Hepatocyte (in vitro differentiated cells): ENCODE results near the gene SLC39A1. TPM values are rescaled to one million over a fixed set of nuclear protein-coding genes. Genes with fewer than 3 reads are reported as not detected.
"Not testable (repeated sequence)": the region's sequence is repeated elsewhere in the genome, so short reads cannot be mapped to it uniquely, and the experiment has no call there.

ENCODE experiments used
- DNase-seq: peaks from one replicate; pipeline ENCODE4 v3.0.0-alpha.2; 2016; ENCODE audit warnings: low spot score
- H2AFZ ChIP-seq: fragments of 200-600 bp; sonication (generic); 2 replicates; pipeline ENCODE4 v1.6.0; 2016; ENCODE audit warnings: antibody characterized with exemption, mild to moderate bottlenecking
- H3K27ac ChIP-seq: fragments of 200-600 bp; sonication (generic); 2 replicates; pipeline ENCODE4 v1.5.1; 2016; ENCODE audit warnings: mild to moderate bottlenecking
- H3K27me3 ChIP-seq: fragments of 200-600 bp; sonication (generic); 2 replicates; pipeline ENCODE4 v1.6.1; 2016
- H3K36me3 ChIP-seq: fragments of 200-600 bp; sonication (generic); replicated peaks from 2 replicates; pipeline ENCODE4 v1.5.1; 2016; ENCODE audit warnings: low read depth; ENCODE audit not compliant: insufficient read depth
- H3K4me1 ChIP-seq: fragments of 200-600 bp; sonication (generic); 2 replicates; pipeline ENCODE4 v1.5.1; 2016; ENCODE audit warnings: mild to moderate bottlenecking, moderate library complexity; ENCODE audit not compliant: insufficient read depth
- H3K4me2 ChIP-seq: fragments of 200-600 bp; sonication (generic); 2 replicates; pipeline ENCODE4 v1.6.0; 2016
- H3K4me3 ChIP-seq: fragments of 200-600 bp; sonication (generic); 2 replicates; pipeline ENCODE4 v1.5.1; 2016; ENCODE audit warnings: mild to moderate bottlenecking
- H3K79me2 ChIP-seq: fragments of 200-600 bp; sonication (generic); 2 replicates; pipeline ENCODE4 v1.6.0; 2017; ENCODE audit warnings: mild to moderate bottlenecking
- H3K9me2 ChIP-seq: fragments of 200-600 bp; sonication (generic); replicated peaks from 2 replicates; pipeline ENCODE4 v1.6.0; 2017; ENCODE audit warnings: mild to moderate bottlenecking; ENCODE audit not compliant: insufficient read depth
- H3K9me3 ChIP-seq: fragments of 200-600 bp; sonication (generic); 2 replicates; pipeline ENCODE4 v1.5.1; 2016; ENCODE audit warnings: low read depth, mild to moderate bottlenecking
- H4K20me1 ChIP-seq: fragments of 200-600 bp; sonication (generic); 2 replicates; pipeline ENCODE4 v1.6.0; 2016; ENCODE audit warnings: mild to moderate bottlenecking; ENCODE audit not compliant: insufficient read depth, poor library complexity, severe bottlenecking
- CTCF ChIP-seq: fragments of 200-600 bp; sonication (generic); IDR thresholded peaks from 2 replicates; pipeline ENCODE4 v1.5.1; 2016; ENCODE audit warnings: antibody characterized with exemption, mild to moderate bottlenecking; ENCODE audit not compliant: poor library complexity
- EZH2 ChIP-seq: fragments of 200-600 bp; sonication (generic); IDR thresholded peaks from 2 replicates; pipeline ENCODE4 v1.6.1; 2016; ENCODE audit warnings: antibody characterized with exemption, mild to moderate bottlenecking, borderline replicate concordance
- EZH2phosphoT487 ChIP-seq: fragments of 200-600 bp; sonication (generic); IDR thresholded peaks from one replicate; pipeline ENCODE4 v1.6.1; 2018; ENCODE audit warnings: antibody characterized with exemption, mild to moderate bottlenecking, low read depth, moderate library complexity; ENCODE audit not compliant: unreplicated experiment, severe bottlenecking
- WGBS: methylation state at CpG from one replicate; pipeline ENCODE4 v1.1.6; 2016; ENCODE audit warnings: low lambda C conversion rate; ENCODE audit errors: missing lambda C conversion rate; 5-methylcytosine and 5-hydroxymethylcytosine counted together
- polyA plus RNA-seq: library from polyadenylated mRNA; unstranded; fragments of >200 nt; fragmentation: Nextera tagmentation; extraction: Ambion mirVana; gene quantifications from 2 replicates; pipeline ENCODE4 v1.2.1, GENCODE V29; 2016
- total RNA-seq: library from RNA; depleted of rRNA; stranded (reverse); fragments of >200 nt; gene quantifications from 2 replicates; pipeline ENCODE4 v1.2.3, GENCODE V29; 2014

Gene SLC39A1
- total RNA-seq (141 and 158 TPM in 2 replicates), polyA plus RNA-seq (163 and 174 TPM in 2 replicates)

GRCh38 chr1:153963030-153963849 is at the start of gene SLC39A1:
Gene SLC39A1 (minus strand): TSS chr1:153963537. CDS start chr1:153962715, 822 bp downstream.
- Histone ChIP-seq H4K20me1 (no peaks in the 10 kb centered on the region), H3K9me2 (no peaks in the 10 kb centered on the region), H3K9me3 (no peaks in the 10 kb centered on the region), H3K27me3 (no peaks in the 10 kb centered on the region), H2AFZ (peak within 1 kb of the TSS; percentile 51), H3K27ac (peak within 1 kb of the TSS; percentile 98), H3K36me3 (no peaks in the 10 kb centered on the region), H3K4me3 (peak within 1 kb of the TSS; percentile 52), H3K4me1 (peaks cover 26% of the 10 kb centered on the region), H3K4me2 (peak within 1 kb of the TSS; percentile 93), H3K79me2 (peaks cover 46% of the 10 kb centered on the region)
- no peak for TF ChIP-seq EZH2
- no peak for TF ChIP-seq EZH2phosphoT487
- TF ChIP-seq CTCF = no peak
- DNase-seq = peak; percentile 99
- 1% methylated on average over 49 of the region's 54 CpGs for WGBS

- not testable (repeated sequence) for H2AFZ ChIP-seq, H4K20me1 ChIP-seq, H3K4me1 ChIP-seq, H3K79me2 ChIP-seq, DNase-seq, H3K4me3 ChIP-seq, H3K36me3 ChIP-seq, H3K27me3 ChIP-seq, H3K9me2 ChIP-seq, H3K4me2 ChIP-seq, H3K27ac ChIP-seq, H3K9me3 ChIP-seq
- 93% methylated on average over 14 of the region's 14 CpGs for WGBS
Measured at GRCh38 chr1:154012543-154012942, 49.2 kb upstream of the SLC39A1 start.

GRCh38 chr1:154012129-154012528 is 48.8 kb upstream of the SLC39A1 start:
- TF ChIP-seq EZH2 (no peak), CTCF (no peak), EZH2phosphoT487 (no peak)
- Histone ChIP-seq H3K36me3 (no peaks in the 10 kb centered on the region), H3K27me3 (no peaks in the 10 kb centered on the region), H3K9me2 (no peaks in the 10 kb centered on the region), H3K27ac (no peak overlapping the region), H4K20me1 (no peaks in the 10 kb centered on the region), H3K4me1 (no peaks in the 10 kb centered on the region), H3K79me2 (no peaks in the 10 kb centered on the region), H3K9me3 (no peaks in the 10 kb centered on the region), H3K4me2 (no peak overlapping the region), H3K4me3 (no peak overlapping the region), H2AFZ (no peak overlapping the region)
- WGBS = 81% methylated on average over 1 of the region's 1 CpG
- no peak for DNase-seq

- Histone ChIP-seq H3K4me2 (no peak overlapping the region), H3K4me3 (no peak overlapping the region), H2AFZ (no peak overlapping the region), H3K4me1 (peaks cover 1% of the 10 kb centered on the region), H3K27me3 (no peaks in the 10 kb centered on the region), H3K79me2 (no peaks in the 10 kb centered on the region), H3K36me3 (no peaks in the 10 kb centered on the region), H3K9me3 (no peaks in the 10 kb centered on the region), H3K9me2 (no peaks in the 10 kb centered on the region), H4K20me1 (no peaks in the 10 kb centered on the region), H3K27ac (no peak overlapping the region)
- DNase-seq = no peak
- TF ChIP-seq EZH2phosphoT487 (no peak), EZH2 (no peak), CTCF (no peak)
- WGBS = 100% methylated on average over 3 of the region's 3 CpGs
Measured at GRCh38 chr1:154006136-154006535, 42.8 kb upstream of the SLC39A1 start.
